ENCODE results near the gene STARD13.

Gene STARD13

GRCh38 chr13:33147832-33148231 lies 137.7 kb downstream of the STARD13 start:
- H3K4me1 ChIP-seq (ENCODE audit: insufficient read depth, low read length): no peaks in the 10 kb centered on the region
- H3K27me3 ChIP-seq (ENCODE audit: insufficient read depth, low read length): no peaks in the 10 kb centered on the region
- H3K36me3 ChIP-seq (ENCODE audit: insufficient read depth, low read length): no peaks in the 10 kb centered on the region
- no peaks in the 10 kb centered on the region for H3K9me3 ChIP-seq (ENCODE audit: low read length)
- H2AFZ ChIP-seq (ENCODE audit: low read depth, low read length): no peak overlapping the region
- no peak overlapping the region for H3K4me3 ChIP-seq (ENCODE audit: low read length)

- Histone ChIP-seq H3K4me3 (ENCODE audit: low read length) (no peak overlapping the region), H3K36me3 (ENCODE audit: insufficient read depth, low read length) (no peaks in the 10 kb centered on the region), H3K27me3 (ENCODE audit: insufficient read depth, low read length) (no peaks in the 10 kb centered on the region), H2AFZ (ENCODE audit: low read depth, low read length) (no peak overlapping the region), H3K4me1 (ENCODE audit: insufficient read depth, low read length) (no peaks in the 10 kb centered on the region), H3K9me3 (ENCODE audit: low read length) (no peaks in the 10 kb centered on the region)
Measured at GRCh38 chr13:33146843-33147611, 138.5 kb downstream of the STARD13 start.

GRCh38 chr13:33145667-33146066 lies 139.9 kb downstream of the STARD13 start:
- Histone ChIP-seq H3K27me3 (ENCODE audit: insufficient read depth, low read length) (no peaks in the 10 kb centered on the region), H3K4me3 (ENCODE audit: low read length) (no peak overlapping the region), H3K4me1 (ENCODE audit: insufficient read depth, low read length) (no peaks in the 10 kb centered on the region), H3K9me3 (ENCODE audit: low read length) (no peaks in the 10 kb centered on the region), H3K36me3 (ENCODE audit: insufficient read depth, low read length) (no peaks in the 10 kb centered on the region), H2AFZ (ENCODE audit: low read depth, low read length) (no peak overlapping the region)

GRCh38 chr13:33144358-33144784 lies 141.2 kb downstream of the STARD13 start:
- Histone ChIP-seq H2AFZ (ENCODE audit: low read depth, low read length) (no peak overlapping the region), H3K27me3 (ENCODE audit: insufficient read depth, low read length) (no peaks in the 10 kb centered on the region), H3K36me3 (ENCODE audit: insufficient read depth, low read length) (no peaks in the 10 kb centered on the region)

GRCh38 chr13:33139780-33140535 lies 145.6 kb downstream of the STARD13 start:
- H3K9me3 ChIP-seq (ENCODE audit: low read length): peaks cover 2% of the 10 kb centered on the region
- H3K4me1 ChIP-seq (ENCODE audit: insufficient read depth, low read length): peaks cover 4% of the 10 kb centered on the region
- H3K27me3 ChIP-seq (ENCODE audit: insufficient read depth, low read length): no peaks in the 10 kb centered on the region
- H2AFZ ChIP-seq (ENCODE audit: low read depth, low read length): no peak overlapping the region
- H3K4me3 ChIP-seq (ENCODE audit: low read length): no peak overlapping the region
- H3K36me3 ChIP-seq (ENCODE audit: insufficient read depth, low read length): no peaks in the 10 kb centered on the region

More at GRCh38 chr13:33144358-33144784, 141.2 kb downstream of the STARD13 start:
- Histone ChIP-seq H3K4me1 (ENCODE audit: insufficient read depth, low read length) (peaks cover 4% of the 10 kb centered on the region), H3K4me3 (ENCODE audit: low read length) (no peak overlapping the region), H3K9me3 (ENCODE audit: low read length) (no peaks in the 10 kb centered on the region)

- Histone ChIP-seq H3K4me1 (ENCODE audit: insufficient read depth, low read length) (peaks cover 4% of the 10 kb centered on the region), H3K9me3 (ENCODE audit: low read length) (peaks cover 2% of the 10 kb centered on the region), H3K36me3 (ENCODE audit: insufficient read depth, low read length) (no peaks in the 10 kb centered on the region), H3K4me3 (ENCODE audit: low read length) (no peak overlapping the region), H2AFZ (ENCODE audit: low read depth, low read length) (no peak overlapping the region), H3K27me3 (ENCODE audit: insufficient read depth, low read length) (no peaks in the 10 kb centered on the region)
Measured at GRCh38 chr13:33139184-33139583, 146.4 kb downstream of the STARD13 start.

- no peaks in the 10 kb centered on the region for H3K36me3 ChIP-seq (ENCODE audit: insufficient read depth, low read length)
- H3K4me1 ChIP-seq (ENCODE audit: insufficient read depth, low read length): peaks cover 4% of the 10 kb centered on the region
Measured at GRCh38 chr13:33138441-33138840, 147.1 kb downstream of the STARD13 start.

GRCh38 chr13:33137721-33138120 lies 147.8 kb downstream of the STARD13 start:
- Histone ChIP-seq H2AFZ (ENCODE audit: low read depth, low read length) (no peak overlapping the region), H3K4me1 (ENCODE audit: insufficient read depth, low read length) (peaks cover 4% of the 10 kb centered on the region), H3K36me3 (ENCODE audit: insufficient read depth, low read length) (no peaks in the 10 kb centered on the region), H3K9me3 (ENCODE audit: low read length) (peaks cover 2% of the 10 kb centered on the region), H3K27me3 (ENCODE audit: insufficient read depth, low read length) (no peaks in the 10 kb centered on the region), H3K4me3 (ENCODE audit: low read length) (no peak overlapping the region)

More at GRCh38 chr13:33138441-33138840, 147.1 kb downstream of the STARD13 start:
- peaks cover 2% of the 10 kb centered on the region for H3K9me3 ChIP-seq (ENCODE audit: low read length)
- H3K27me3 ChIP-seq (ENCODE audit: insufficient read depth, low read length): no peaks in the 10 kb centered on the region
- no peak overlapping the region for H2AFZ ChIP-seq (ENCODE audit: low read depth, low read length)
- H3K4me3 ChIP-seq (ENCODE audit: low read length): no peak overlapping the region

- Histone ChIP-seq H3K36me3 (ENCODE audit: insufficient read depth, low read length) (no peaks in the 10 kb centered on the region), H3K4me3 (ENCODE audit: low read length) (no peak overlapping the region), H3K27me3 (ENCODE audit: insufficient read depth, low read length) (no peaks in the 10 kb centered on the region), H3K4me1 (ENCODE audit: insufficient read depth, low read length) (peaks cover 3% of the 10 kb centered on the region), H2AFZ (ENCODE audit: low read depth, low read length) (no peak overlapping the region), H3K9me3 (ENCODE audit: low read length) (peaks cover 2% of the 10 kb centered on the region)
Measured at GRCh38 chr13:33135097-33135496, 150.5 kb downstream of the STARD13 start.

GRCh38 chr13:33134213-33134612 lies 151.3 kb downstream of the STARD13 start:
- H3K4me3 ChIP-seq (ENCODE audit: low read length): no peak overlapping the region
- no peaks in the 10 kb centered on the region for H3K27me3 ChIP-seq (ENCODE audit: insufficient read depth, low read length)
- no peak overlapping the region for H2AFZ ChIP-seq (ENCODE audit: low read depth, low read length)
- H3K9me3 ChIP-seq (ENCODE audit: low read length): peaks cover 2% of the 10 kb centered on the region
- no peaks in the 10 kb centered on the region for H3K36me3 ChIP-seq (ENCODE audit: insufficient read depth, low read length)
- H3K4me1 ChIP-seq (ENCODE audit: insufficient read depth, low read length): no peaks in the 10 kb centered on the region

- no peaks in the 10 kb centered on the region for H3K36me3 ChIP-seq (ENCODE audit: insufficient read depth, low read length)
- H2AFZ ChIP-seq (ENCODE audit: low read depth, low read length): no peak overlapping the region
- H3K27me3 ChIP-seq (ENCODE audit: insufficient read depth, low read length): no peaks in the 10 kb centered on the region
- peaks cover 2% of the 10 kb centered on the region for H3K9me3 ChIP-seq (ENCODE audit: low read length)
- H3K4me1 ChIP-seq (ENCODE audit: insufficient read depth, low read length): no peaks in the 10 kb centered on the region
- no peak overlapping the region for H3K4me3 ChIP-seq (ENCODE audit: low read length)
Measured at GRCh38 chr13:33132644-33133440, 152.7 kb downstream of the STARD13 start.

GRCh38 chr13:33129886-33130285 lies 155.7 kb downstream of the STARD13 start:
- peaks cover 24% of the 10 kb centered on the region for H3K4me1 ChIP-seq (ENCODE audit: insufficient read depth, low read length)
- H3K36me3 ChIP-seq (ENCODE audit: insufficient read depth, low read length): no peaks in the 10 kb centered on the region
- H2AFZ ChIP-seq (ENCODE audit: low read depth, low read length): no peak overlapping the region
- H3K9me3 ChIP-seq (ENCODE audit: low read length): no peaks in the 10 kb centered on the region
- no peak overlapping the region for H3K4me3 ChIP-seq (ENCODE audit: low read length)
- no peaks in the 10 kb centered on the region for H3K27me3 ChIP-seq (ENCODE audit: insufficient read depth, low read length)

All from neuron (in vitro differentiated cells).